ENCODE data around the gene POLR2H. TPM values are rescaled to one million over a fixed set of nuclear protein-coding genes. Genes with fewer than 3 reads are reported as not detected.
A peak's percentile ranks its signal among the peaks of the same experiment; 100 is the strongest.
"Not testable (repeated sequence)": the region's sequence is repeated elsewhere in the genome, so short reads cannot be mapped to it uniquely, and the experiment has no call there.

Gene POLR2H
- polyA plus RNA-seq, 5 donors, result 80.2 to 98.2 (median 89.6) TPM

DNA sequence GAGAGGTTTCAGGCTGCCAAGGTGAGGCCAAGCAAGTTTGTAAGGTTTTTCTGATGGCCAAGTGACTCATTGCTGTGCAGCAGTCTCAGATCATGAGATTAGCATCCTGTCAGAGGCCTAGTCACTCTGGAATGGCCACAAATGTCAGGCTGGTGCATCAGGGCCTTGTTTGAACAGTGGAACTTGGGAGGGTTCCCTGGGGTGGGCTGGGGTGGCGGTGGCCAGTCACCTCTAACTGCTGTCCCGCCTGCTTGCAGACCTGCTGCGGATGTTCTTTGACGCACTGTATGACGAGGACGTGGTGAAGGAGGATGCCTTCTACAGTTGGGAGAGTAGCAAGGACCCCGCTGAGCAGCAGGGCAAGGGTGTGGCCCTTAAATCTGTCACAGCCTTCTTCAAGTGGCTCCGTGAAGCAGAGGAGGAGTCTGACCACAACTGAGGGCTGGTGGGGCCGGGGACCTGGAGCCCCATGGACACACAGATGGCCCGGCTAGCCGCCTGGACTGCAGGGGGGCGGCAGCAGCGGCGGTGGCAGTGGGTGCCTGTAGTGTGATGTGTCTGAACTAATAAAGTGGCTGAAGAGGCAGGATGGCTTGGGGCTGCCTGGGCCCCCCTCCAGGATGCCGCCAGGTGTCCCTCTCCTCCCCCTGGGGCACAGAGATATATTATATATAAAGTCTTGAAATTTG is 26.9 kb upstream of the POLR2H start:
- DNase-seq, result no peak

GRCh38 chr3:184335291-184335660 is 26.2 kb upstream of the POLR2H start:
- DNase-seq, result no peak

DNA sequence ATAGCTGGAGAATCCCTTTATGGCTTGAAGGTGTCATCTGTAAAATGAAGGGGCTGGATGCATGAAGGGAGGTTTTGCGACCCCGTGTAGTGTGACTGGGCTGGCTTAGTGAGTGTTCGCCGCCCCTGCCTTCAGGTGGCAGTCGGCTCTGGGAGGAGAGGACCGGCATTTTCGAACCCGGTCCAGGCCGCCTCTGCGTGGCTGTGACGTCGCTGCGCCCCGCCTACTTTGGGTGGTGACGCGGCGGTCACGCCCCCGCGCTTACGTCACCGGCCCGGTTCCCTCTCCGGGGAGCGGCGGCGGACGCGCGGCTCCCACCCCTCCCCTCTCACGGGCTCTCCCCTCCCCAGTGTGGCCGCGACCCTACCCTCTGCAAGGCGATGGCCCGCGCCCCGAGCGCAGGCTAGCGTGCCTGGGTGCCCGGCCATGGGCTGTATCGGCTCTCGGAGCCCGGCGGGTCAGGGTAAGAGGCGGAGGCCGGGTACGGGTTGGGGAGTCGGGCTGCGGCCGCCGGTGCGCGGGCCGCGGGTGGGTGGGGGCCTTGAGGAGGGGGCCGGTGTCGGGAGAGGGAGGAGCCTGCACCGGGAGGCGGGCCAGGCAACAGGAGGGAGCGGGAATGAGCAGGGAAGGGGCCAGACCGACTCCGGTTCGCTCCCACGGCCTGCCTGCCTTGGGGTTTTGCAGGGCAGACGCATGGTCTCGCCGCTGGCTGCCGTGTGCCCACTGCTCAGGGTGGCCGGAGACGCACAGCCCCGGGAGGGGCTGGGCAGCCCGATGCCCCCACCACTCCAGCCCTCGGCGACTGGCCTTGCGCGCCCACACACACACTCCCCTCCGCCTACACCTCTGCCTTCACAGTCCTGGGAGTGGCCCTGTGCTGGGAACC is 25.6 kb upstream of the POLR2H start:
- DNase-seq, result peak; percentile 86 to 87

GRCh38 chr3:184336547-184337398 is 24.7 kb upstream of the POLR2H start:
- peak in 1 of 2 donors; percentile 42 for DNase-seq

- DNase-seq, result no peak
These were observed 24.2 kb upstream of the POLR2H start, which contains the start of gene FAM131A for GRCh38 chr3:184337399-184337714. Gene FAM131A, plus strand, starts transcription at chr3:184337600. Its CDS starts 31 bp downstream, at chr3:184337631.

GRCh38 chr3:184337981-184338380 is 23.5 kb upstream of the POLR2H start:
- DNase-seq, result no peak

DNA sequence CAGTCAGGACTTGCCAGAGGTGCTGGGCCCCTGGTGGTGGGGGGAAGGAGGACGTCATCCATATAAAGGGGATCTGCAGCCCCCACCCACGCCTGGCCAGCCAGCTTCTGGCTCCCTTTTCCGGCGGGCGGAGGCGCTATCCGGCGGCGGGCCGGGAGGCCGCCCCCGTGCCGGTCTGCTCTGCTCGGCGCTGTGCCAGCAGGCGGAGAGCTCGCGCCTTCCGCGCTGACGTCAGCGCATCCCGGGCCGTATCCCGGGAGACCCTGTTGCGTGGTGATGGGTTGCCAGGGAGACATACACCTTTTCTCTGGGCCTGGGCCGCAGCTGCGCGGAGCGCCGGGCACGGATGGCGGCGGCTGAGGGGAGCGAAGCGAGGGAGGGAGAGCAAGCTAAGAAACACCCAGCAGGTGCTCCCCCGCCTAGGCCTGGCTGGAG is 23.0 kb upstream of the POLR2H start:
- DNase-seq, result peak; percentile 78 to 79

DNA sequence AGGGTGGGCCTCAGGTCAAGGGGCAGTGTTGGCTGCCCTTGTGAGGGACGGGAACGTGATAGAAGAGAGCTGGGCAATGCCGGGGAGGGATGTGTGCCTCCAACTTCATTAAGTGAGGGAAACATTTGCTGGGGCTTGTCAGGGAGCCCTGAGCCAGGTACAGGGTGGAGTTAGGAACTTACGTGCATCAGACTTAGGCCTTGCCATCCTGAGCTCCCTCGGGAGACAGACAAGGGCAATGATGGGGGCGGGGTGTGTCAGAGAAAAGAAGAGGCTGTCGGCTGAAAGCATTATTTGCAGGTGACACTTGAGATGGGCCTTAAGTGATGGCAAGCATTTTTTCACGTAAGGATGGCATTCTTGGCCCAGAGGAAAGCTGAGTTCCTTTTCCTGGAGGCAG is 22.5 kb upstream of the POLR2H start:
- DNase-seq, result no peak

DNA sequence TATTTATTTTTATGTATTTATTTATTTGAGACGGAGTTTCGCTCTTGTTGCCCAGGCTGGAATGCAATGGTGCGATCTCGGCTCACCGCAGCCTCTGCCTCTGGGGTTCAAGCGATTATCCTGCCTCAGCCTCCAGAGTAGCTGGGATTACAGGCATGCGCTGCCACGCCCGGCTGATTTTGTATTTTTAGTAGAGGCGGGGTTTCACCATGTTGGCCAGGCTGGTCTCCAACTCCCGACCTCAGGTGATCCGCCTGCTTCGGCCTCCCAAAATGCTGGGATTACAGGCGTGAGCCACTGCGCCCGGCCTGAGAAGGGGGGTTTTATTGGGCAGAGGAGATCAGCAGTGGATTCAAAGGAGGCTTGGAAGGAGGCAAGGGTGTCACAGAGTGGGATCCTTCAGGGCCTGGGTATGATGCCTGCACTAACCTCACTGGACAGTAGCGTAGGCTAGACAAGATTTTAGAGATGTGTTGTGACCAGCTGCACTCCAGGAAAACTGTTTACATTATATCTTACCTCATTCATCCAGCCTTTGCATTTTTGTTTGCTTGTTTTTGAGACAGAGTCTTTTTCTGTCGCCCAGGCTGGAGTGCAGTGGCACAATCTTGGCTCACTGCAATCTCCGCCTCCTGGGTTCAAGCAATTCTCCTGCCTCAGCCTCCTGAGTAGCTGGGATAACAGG is 21.9 kb upstream of the POLR2H start:
- not testable (repeated sequence) for DNase-seq

- DNase-seq, result no peak
These were observed 19.6 kb upstream of the POLR2H start for GRCh38 chr3:184341925-184342324.

DNA sequence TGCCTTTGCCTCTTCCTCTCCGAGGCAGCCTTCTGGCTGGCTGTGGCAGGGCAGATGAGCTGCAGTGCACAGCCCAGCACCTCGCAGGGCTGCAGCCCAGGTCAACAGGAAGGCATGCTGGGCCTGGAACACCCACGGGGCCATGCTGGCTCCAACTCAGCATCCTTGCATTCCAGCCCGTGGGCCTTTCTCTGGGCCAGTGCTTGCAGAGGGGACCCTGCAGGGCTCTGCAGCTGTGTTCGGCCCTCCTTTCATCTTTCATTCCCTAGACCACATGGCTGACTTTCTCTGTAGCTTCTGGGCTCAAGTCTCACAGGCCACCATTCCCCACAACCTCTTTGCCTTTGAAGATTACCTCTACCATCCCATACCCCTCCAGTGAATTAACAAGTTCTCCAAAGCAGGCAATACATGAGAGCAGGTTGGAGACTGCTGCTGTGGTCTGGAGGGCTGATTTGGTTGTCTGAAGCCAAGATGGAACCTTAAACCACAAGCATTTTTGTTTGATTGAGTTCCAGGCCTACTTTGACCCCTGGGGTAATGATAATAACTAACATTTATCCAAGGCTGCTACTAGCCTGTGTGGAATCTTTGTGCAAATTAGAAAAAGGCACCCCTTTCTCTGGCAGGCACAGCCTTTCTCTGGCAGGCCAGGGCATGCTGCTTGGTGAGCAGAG is 18.2 kb upstream of the POLR2H start:
- no peak for DNase-seq

DNA sequence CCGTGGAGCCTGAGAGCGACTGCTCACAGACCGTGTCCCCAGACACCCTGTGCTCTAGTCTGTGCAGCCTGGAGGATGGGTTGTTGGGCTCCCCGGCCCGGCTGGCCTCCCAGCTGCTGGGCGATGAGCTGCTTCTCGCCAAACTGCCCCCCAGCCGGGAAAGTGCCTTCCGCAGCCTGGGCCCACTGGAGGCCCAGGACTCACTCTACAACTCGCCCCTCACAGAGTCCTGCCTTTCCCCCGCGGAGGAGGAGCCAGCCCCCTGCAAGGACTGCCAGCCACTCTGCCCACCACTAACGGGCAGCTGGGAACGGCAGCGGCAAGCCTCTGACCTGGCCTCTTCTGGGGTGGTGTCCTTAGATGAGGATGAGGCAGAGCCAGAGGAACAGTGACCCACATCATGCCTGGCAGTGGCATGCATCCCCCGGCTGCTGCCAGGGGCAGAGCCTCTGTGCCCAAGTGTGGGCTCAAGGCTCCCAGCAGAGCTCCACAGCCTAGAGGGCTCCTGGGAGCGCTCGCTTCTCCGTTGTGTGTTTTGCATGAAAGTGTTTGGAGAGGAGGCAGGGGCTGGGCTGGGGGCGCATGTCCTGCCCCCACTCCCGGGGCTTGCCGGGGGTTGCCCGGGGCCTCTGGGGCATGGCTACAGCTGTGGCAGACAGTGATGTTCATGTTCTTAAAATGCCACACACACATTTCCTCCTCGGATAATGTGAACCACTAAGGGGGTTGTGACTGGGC is 16.8 kb upstream of the POLR2H start:
- no peak for DNase-seq

GRCh38 chr3:184345317-184346144 is 16.0 kb upstream of the POLR2H start:
- DNase-seq, result peak in 1 of 2 donors; percentile 50

DNA sequence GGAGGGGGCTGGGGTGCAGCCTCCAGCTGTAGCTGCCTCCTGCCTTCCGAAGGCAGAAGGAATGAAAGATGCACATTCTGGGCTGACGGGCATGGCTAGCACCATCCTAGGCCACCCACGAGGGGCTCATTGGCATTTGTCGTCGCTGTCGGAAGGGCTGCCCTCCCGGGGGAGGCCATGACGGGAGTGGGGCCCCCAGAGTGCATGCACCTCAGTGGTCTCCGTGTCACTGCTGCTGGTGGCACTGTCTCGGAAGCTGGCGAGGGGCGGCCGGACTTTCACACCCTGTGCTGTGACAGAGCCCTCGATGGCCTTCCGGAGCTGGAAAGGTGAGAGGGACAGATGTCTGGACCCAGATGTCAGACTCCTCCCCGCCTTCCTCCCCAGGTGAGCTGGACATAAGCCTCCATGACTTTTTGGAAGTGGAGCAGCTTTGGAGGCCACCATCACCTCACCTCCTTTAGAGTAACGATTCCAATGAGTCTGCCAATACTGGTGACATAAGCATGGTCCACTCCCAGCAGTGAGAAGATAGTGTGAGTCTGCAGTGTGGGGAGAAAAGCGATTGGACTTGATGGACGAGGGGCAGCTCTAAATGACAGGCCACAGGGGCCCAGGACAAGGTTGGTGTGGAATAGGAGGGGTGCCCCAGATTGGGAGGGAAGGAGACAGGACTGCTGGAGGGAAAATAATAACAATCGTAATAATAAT is 14.9 kb upstream of the POLR2H start:
- no peak for DNase-seq

DNA sequence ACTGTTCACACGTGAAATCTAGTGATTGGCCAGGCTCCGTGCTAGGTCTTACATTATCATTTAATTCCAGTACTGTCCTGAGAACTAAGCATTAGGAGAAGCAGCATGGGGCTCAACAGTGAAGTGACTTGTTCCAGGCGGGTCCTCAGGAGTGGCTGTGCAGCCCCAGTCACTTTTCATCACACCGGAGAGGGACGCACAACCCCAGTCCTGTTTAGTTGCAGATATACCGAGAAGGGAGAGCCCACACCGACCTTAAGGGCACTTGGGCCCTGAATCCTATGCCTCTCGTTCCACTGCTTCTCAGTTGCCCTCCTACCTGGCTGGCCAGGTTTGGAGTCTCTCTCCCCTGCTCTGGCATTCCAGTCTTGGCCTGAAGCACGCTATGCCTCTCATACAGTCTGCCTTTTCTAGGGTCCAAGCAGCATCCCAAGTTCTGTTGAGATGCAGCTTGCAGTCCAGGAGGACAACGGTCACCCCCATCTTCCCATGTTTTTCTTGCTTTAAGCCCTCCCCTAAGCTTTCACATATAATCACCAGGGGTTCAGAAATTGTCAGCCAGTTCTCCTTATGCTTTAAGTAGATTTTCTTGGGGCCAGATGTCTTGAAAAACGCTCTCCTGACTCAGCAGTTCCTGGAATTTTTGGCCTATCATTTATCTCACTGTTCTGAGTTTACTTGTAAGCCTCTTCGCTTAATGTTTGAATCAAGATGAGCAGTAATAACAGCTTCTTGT is 14.0 kb upstream of the POLR2H start:
- peak in 1 of 2 donors; percentile 32 for DNase-seq

DNA sequence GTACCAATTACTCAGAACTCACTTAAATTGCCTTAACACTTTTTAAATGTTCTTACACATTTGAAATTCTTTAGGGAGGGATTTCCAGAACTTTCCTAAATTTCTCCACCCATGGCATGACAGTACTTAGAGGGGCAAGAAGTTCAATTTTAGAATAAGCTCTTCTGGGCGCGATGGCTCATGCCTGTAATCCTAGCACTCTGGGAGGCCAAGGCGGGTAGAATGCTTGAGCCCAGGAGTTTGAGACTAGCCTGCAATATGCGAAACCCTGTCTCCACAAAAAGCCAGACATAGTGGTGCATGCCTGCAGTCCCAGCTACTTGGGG is 13.5 kb upstream of the POLR2H start:
- DNase-seq, result no peak

DNA sequence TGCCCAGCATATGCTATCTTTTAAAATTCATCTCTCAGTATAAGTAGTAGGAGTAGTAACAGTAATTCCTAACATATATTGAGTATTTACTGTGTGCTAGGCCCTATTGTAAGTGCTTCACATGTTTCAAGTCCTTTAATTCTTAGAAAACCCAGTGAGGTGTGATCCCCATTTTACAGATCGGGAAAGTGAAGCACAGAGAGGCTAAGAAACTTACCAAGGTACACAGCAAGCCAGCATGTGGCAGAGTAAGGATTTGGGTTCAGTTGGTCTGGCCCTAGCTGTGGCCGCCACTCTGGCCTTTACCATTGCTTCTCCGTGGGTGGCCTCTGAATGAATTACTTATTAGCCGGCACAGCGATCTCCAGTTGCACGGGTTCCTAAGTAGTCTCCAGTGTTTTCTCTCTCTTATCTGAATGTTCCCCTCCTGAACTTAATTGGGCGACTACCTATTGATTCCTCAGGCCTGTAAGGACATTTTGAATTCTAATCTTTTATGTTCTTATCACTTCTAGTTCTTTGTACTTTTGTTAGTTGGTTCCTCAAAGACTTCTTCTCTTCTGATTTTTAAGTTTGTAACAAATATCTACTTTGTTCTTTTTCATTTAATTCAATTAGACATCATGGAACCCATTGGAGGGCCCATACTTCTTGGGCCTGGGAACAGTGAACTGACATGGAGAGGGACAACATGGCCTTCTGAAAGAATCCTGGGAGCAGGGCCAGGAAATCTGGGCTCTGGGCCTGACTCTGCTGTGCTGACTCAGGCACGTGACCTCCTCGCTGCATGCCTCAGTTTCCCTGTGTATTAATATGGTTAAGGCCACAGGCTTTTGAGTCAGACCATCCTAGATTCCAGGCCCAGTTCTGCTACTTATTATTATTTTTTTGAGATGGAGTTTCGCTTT is 11.7 kb upstream of the POLR2H start:
- DNase-seq, result no peak

All from right lung (tissue), 5 donors.